Smooth muscle cell of bladder (primary cell): Measurements from ENCODE around the gene FAM163B. TPM values are rescaled to one million over a fixed set of nuclear protein-coding genes. Genes with fewer than 3 reads are reported as not detected.

ENCODE experiments used
- total RNA-seq: library from RNA; depleted of rRNA; stranded (reverse); fragments of >200 nt; gene quantifications from 2 replicates; pipeline ENCODE4 v1.2.3, GENCODE V29; 2014

The FAM163B gene
- 0.18 and 0.28 TPM in 2 replicates for total RNA-seq

DNA sequence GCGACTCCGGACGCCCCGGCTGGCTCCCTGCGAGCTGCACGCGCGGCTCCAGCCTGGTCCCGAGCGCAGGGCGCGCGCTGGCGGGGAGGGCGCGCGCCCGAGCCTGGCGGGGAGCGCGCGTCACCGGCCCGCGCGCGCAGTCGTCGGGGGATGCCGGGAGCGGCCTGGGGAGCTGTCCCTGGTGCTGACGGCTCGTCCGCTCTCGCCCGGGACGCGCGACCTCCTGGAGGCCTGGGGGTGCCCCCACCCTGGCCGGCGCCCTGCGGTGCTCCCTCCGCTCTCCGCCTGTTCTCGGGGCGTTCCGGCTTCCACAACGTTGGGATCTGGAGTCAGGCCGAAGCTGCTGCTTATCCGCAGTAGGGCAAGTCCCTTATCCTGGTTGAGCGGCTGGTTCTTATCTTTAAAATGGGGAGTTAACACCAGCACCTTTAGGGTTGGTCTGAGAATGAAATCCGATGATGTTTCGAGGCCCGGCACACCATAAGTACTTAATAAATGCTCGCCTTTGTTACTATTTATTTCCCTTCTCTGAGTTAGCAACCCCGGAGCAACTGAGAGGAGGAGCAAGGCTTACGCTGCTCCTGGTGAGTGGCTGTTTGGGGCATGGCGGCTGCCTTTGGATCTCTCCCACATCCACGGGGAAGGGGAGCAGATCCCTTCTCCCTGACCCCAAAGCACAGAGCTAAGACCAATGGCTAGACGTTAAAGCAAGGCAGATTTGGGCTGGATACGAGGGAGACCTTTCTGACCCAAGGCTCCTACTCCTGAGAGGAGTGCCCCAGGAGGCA lies at the start of gene FAM163B:
TSS of gene FAM163B (minus strand) at position 79 of the 788 bp plus-strand sequence. CDS start 29,166 bp downstream, outside the sequence.

DNA sequence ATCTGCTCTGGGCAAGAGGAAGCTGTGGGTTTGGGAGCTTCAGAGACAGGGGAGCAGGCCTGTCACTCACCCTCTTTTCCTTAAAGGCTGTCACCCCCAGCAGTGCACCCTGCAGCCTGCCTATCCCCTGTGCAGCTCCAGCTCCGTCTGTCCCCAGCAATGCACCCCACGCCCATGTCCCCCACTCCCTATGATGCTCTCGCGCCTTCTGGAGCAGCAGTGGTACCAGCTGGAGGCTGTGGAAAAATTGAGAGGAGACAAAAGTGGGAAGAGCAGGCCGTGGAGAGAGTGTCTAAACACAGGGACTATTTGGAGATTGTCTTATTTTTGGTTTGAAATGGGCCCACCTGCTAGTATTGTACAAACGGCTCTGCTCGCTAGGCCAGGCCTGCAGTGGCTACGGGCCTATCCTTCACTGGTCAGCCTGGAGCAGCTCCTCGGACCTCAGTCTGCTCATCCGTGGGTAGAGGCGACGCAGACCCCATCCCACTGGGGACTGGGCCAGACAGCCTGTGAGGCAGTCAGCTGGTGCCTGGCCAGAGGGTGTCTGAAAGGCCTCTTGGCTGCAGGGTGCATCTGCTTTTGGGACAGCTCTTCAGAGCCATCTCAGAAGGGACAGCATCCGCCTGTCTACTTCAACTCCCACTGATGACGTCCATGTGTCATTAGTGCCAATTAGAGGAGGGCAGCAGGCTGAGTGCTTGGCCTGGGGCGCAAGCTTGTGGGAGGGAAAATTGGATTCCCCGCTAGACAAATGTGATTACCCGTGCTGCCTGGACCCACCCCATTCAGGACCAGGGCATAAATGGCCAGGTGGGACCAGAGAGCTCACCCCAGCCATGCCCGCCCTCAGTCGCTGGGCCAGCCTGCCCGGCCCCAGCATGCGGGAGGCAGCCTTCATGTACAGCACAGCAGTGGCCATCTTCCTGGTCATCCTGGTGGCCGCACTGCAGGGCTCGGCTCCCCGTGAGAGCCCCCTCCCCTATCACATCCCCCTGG lies 26.6 kb upstream of the FAM163B start, which contains the start of gene DBH:
TSS of gene DBH (plus strand) at position 831 of the 999 bp plus-strand sequence. CDS start at position 840, 9 bp downstream.

GRCh38 chr9:133534346-133535291 lies 74.6 kb downstream of the FAM163B start, which contains the start of gene ADAMTSL2:
TSS of gene ADAMTSL2 (plus strand) at chr9:133534704. CDS start at chr9:133536713, 2,009 bp downstream.

Other genes with a start within 250 kb of the FAM163B start
- 474 and 583 TPM in 2 replicates for gene SURF4, start 233.3 kb downstream of the FAM163B start, total RNA-seq
- 0.55 and 0.57 TPM in 2 replicates for gene STKLD1, start 233.0 kb downstream of the FAM163B start, total RNA-seq
- gene REXO4, start 191.4 kb downstream of the FAM163B start, total RNA-seq, result 14.5 and 16.3 TPM in 2 replicates
- gene ADAMTS13, start 187.0 kb downstream of the FAM163B start, total RNA-seq, result 1.00 and 2.2 TPM in 2 replicates
- gene CACFD1, start 149.4 kb downstream of the FAM163B start, total RNA-seq, result 6.5 and 8.4 TPM in 2 replicates
- 12.9 and 14.1 TPM in 2 replicates for gene SLC2A6, start 130.3 kb downstream of the FAM163B start, total RNA-seq
- not detected in 2 replicates for gene MYMK, start 84.4 kb downstream of the FAM163B start, total RNA-seq
- gene ADAMTSL2, start 74.7 kb downstream of the FAM163B start, total RNA-seq, result 2.3 TPM in 2 replicates
- not detected in 2 replicates for gene DBH, start 27.0 kb upstream of the FAM163B start, total RNA-seq
- gene SARDH, start 129.0 kb upstream of the FAM163B start, total RNA-seq, result 4.9 and 10.1 TPM in 2 replicates